Transverse colon (tissue), 4 donors: ENCODE data around the gene ZNF653. TPM values are rescaled to one million over a fixed set of nuclear protein-coding genes. Genes with fewer than 3 reads are reported as not detected.
A peak's percentile ranks its signal among the peaks of the same experiment; 100 is the strongest.
"Not testable (repeated sequence)": the region's sequence is repeated elsewhere in the genome, so short reads cannot be mapped to it uniquely, and the experiment has no call there.

ENCODE experiments used
- DNase-seq: peaks from one replicate; pipeline ENCODE4 v3.0.0-alpha.2; 2019
- H3K27ac ChIP-seq, 4 donors: fragments of 200-600 bp; sonication (generic); 2 replicates each; pipeline ENCODE4 v1.5.1; 2016 to 2018; ENCODE audit warnings: inconsistent platforms in 4 of 4
- H3K27me3 ChIP-seq: fragments of 200-600 bp; sonication (generic); 2 replicates; pipeline ENCODE4 v1.5.1; 2017; ENCODE audit warnings: inconsistent platforms
- H3K36me3 ChIP-seq, 4 donors: fragments of 200-600 bp; sonication (generic); 2 replicates each; pipeline ENCODE4 v1.5.1; 2017 to 2019; ENCODE audit warnings: inconsistent platforms in 4 of 4
- H3K4me1 ChIP-seq, 4 donors: fragments of 200-600 bp; sonication (generic); 2 replicates each; pipeline ENCODE4 v1.5.1; 2017 to 2020; ENCODE audit warnings: inconsistent platforms in 4 of 4
- H3K4me3 ChIP-seq, 4 donors: fragments of 200-600 bp; sonication (generic); 1 replicate in 1 of 4; 2 replicates in 3 of 4; pipeline versions ENCODE4 v1.5.1 to v1.6.1; 2017 to 2019; ENCODE audit warnings: inconsistent platforms in 4 of 4
- H3K9me3 ChIP-seq, 2 donors: fragments of 200-600 bp; sonication (generic); 2 replicates each; pipeline ENCODE4 v1.5.1; 2017 to 2019; ENCODE audit warnings: inconsistent platforms in 2 of 2
- EP300 ChIP-seq: sonication (generic); formaldehyde crosslinking; IDR thresholded peaks from one replicate; pipeline ENCODE4 v1.6.1; 2017; ENCODE audit warnings: antibody characterized with exemption, low read depth
- POLR2A ChIP-seq: fragments of 450-650 bp; IDR thresholded peaks from one replicate; pipeline ENCODE4 v1.6.1; 2016; ENCODE audit warnings: antibody characterized with exemption, mild to moderate bottlenecking, moderate library complexity
- POLR2AphosphoS5 ChIP-seq, 3 donors: sonication (generic); formaldehyde crosslinking; IDR thresholded peaks; one replicate each; pipeline ENCODE4 v1.6.1; 2016; ENCODE audit warnings: antibody characterized with exemption in 3 of 3
- WGBS, 2 donors: methylation state at CpG; one replicate each; pipeline ENCODE4 v1.1.5; 2018; ENCODE audit warnings: low coverage in 1 of 2; 5-methylcytosine and 5-hydroxymethylcytosine counted together
- in situ Hi-C, 4 donors: fragments of 200-750 bp; cut with MboI; loops; one replicate each; pipeline versions ENCODE4 v1.15.0 to v1.15.1; 2017; ENCODE audit warnings: low sequenced_read_pairs in 3 of 4, low pct_ligation_motif_present in 1 of 4, low pct_unique_long_range_greater_than_20kb in 1 of 4
- intact Hi-C: fragments of 100-400 bp; cut with DNase I; formaldehyde crosslinking; loops from one replicate; pipeline ENCODE4 v1.15.1; 2023; ENCODE audit warnings: low total_unique reads
- total RNA-seq, 4 donors: library from RNA; depleted of rRNA; stranded (reverse); fragments of >200 nt; gene quantifications; one replicate each; pipeline ENCODE4 v1.1.0, GENCODE V29; 2016
- TF ChIP-seq, protein P1 (sequence below), 5 experiments: fragments of 200-600 bp in 3 of 5; fragments of 450-650 bp in 2 of 5; sonication (generic) in 3 of 5; IDR thresholded peaks; 1 replicate in 2 of 5; 2 replicates in 3 of 5; pipeline ENCODE4 v1.5.1; 2016 to 2017; ENCODE audit warnings: antibody characterized with exemption in 5 of 5, inconsistent platforms in 3 of 5, mild to moderate bottlenecking in 2 of 5, moderate library complexity in 1 of 5

Gene ZNF653
- total RNA-seq, 4 donors from 2014 or later = 10.6 to 44.9 (median 17.4) TPM

DNA sequence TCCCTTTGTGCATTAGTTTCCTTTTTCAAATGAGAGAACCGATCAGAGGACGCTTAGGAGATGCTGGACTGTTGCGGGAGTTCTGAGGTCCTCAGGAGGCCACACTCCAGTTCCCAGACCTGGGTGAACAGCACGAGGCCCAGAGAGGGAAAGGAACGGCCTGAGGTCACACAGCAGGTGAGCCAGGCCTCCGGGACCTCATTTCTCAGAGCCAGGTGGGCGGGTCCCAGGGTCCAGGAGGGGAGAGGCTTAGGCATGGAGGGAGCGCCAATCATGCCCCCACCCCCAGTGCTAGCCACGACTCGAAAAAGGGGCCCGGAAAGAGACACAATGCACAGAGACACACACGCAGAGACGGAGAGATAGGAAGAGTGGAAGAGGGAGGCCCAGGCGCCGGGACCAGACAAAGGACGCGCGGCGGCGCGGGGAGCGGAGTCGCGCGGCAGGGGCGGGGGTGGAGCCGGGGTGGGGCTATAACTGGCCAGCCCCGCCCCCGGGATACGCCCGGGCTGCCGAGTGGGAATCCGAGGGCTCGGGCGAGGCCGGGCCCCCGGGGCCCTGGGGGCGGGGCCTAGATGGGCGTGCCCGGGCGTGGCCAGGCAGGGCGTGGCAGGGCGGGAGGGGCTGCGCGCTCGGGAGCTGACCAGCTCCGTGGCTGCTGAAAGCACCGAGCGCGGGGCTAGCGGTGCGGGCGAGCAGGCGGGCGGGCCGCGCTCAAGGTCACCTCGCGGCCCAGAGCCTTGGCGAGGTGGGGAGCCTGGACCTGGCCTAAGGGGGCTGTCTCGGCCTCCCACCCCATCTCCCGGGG, 26.3 kb downstream of the ZNF653 start:
- Histone ChIP-seq H3K27me3 (peaks cover 56% of the 10 kb centered on the region), H3K4me1 (peaks cover 7 to 32% (median 26%) of the 10 kb centered on the region in 4 donors), H3K4me3 (peak overlapping the region in 1 of 4 donors; percentile 11), H3K27ac (no peak overlapping the region), H3K36me3 (no peaks in the 10 kb centered on the region), H3K9me3 (no peaks in the 10 kb centered on the region)
- WGBS, 2 donors = 39% methylated on average over 59 of the region's 62 CpGs; no CpG with 5 or more reads in 1 of the 2 donors
- DNase-seq = peak; percentile 26
- intact Hi-C loops (loop anchor here (10.0 kb wide), 1 partner anchor 174 kb away; no protein-coding TSS in a partner anchor), in situ Hi-C loops (loop anchor here in 3 of 4 donors (10.0 to 25.0 kb wide), 3 partner anchors 92 to 194 kb away; partner anchors contain the start of genes EPOR (in 1 of the 3) and TSPAN16 (in 1 of the 3))
- TF ChIP-seq, protein P1, sequence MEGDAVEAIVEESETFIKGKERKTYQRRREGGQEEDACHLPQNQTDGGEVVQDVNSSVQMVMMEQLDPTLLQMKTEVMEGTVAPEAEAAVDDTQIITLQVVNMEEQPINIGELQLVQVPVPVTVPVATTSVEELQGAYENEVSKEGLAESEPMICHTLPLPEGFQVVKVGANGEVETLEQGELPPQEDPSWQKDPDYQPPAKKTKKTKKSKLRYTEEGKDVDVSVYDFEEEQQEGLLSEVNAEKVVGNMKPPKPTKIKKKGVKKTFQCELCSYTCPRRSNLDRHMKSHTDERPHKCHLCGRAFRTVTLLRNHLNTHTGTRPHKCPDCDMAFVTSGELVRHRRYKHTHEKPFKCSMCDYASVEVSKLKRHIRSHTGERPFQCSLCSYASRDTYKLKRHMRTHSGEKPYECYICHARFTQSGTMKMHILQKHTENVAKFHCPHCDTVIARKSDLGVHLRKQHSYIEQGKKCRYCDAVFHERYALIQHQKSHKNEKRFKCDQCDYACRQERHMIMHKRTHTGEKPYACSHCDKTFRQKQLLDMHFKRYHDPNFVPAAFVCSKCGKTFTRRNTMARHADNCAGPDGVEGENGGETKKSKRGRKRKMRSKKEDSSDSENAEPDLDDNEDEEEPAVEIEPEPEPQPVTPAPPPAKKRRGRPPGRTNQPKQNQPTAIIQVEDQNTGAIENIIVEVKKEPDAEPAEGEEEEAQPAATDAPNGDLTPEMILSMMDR (IDR thresholded peaks at IDR 0.05) = no peak
- no peak for TF ChIP-seq POLR2AphosphoS5 (IDR thresholded peaks at IDR 0.05)
- no peak for TF ChIP-seq POLR2A
- TF ChIP-seq EP300 = no peak

DNA sequence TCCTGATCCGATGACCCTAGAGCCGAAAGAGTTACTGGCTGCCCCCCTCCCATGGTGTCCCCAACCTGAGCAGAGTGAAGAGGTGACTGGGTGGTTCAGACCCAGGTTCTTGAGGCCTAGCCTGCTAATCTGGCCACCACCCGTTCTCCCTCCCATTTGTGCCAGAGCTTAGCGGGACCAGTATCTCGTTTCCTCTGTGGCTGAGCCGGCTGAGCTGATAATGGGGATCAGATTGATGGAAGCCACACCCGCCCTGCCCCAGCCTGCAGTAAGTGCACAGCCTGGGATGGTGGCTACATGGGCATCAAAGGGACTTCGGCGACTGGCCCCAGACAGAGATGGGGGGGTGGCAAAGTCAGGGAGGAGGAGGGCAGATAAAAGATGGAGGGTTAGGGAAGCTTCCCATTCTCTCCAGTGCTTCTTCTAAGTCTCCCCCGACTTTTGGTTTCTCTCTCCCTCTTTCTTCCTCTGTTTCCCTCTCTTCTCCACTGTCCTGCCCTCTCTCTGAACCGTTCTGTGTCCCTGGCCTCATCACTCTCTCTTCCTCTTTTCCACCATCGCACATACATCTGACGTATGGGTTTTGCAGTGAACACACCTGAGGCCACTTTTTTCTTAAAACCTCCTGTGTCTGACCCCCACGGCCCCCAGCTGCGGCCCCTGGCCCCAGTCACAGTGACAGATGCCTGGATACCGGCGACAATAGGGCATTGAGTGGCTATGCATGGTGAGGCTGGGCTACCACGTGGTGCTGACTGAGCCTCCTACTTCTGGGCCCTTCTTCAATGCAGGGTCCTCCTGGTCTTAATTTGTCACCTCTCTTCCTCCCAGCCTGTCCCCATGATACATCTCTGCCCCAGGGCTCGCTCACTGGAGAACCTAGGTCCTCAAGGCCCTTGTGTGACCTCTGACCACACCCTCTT, 27.2 kb downstream of the ZNF653 start:
- Histone ChIP-seq H3K27ac (no peak overlapping the region), H3K27me3 (peaks cover 49% of the 10 kb centered on the region), H3K4me1 (peaks cover 7 to 32% (median 26%) of the 10 kb centered on the region in 4 donors), H3K36me3 (no peaks in the 10 kb centered on the region), H3K4me3 (no peak overlapping the region), H3K9me3 (no peaks in the 10 kb centered on the region)
- intact Hi-C loops = loop anchor here (10.0 kb wide), 1 partner anchor 174 kb away; no protein-coding TSS in a partner anchor
- 56 to 63% methylated on average over 4 to 19 of the region's 19 CpGs for WGBS, 2 donors
- in situ Hi-C loops = loop anchor here in 3 of 4 donors (10.0 to 25.0 kb wide), 3 partner anchors 91 to 194 kb away; partner anchors contain the start of genes EPOR (in 1 of the 3) and TSPAN16 (in 1 of the 3)
- TF ChIP-seq, protein P1 (IDR thresholded peaks at IDR 0.05) = no peak
- TF ChIP-seq POLR2A = no peak
- no peak for TF ChIP-seq POLR2AphosphoS5 (IDR thresholded peaks at IDR 0.05)
- TF ChIP-seq EP300 = no peak
- DNase-seq = no peak

DNA sequence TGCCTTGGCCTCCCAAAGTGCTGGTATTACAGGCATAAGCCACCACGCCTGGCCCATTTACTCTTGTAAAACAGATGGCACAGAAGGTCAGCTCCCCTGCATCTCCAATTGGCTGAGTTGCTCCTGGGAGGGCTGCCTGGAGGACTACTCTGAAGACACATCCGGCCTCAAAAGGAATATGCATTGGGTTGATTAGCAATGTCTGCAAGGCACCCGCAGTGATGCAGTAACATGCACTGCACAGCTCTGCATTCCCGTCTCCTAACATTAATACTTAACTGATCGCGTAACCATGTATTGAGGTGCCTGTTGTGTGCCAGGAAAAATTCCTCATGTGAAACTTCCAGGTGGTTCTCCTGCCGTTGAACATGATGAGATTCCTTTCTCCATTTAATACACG, 29.8 kb downstream of the ZNF653 start:
- 79 to 89% methylated on average over 3 to 8 of the region's 8 CpGs for WGBS, 2 donors
- in situ Hi-C loops = loop anchor here in 3 of 4 donors (10.0 to 25.0 kb wide), 3 partner anchors 89 to 191 kb away; partner anchors contain the start of genes EPOR (in 1 of the 3) and TSPAN16 (in 1 of the 3)
- TF ChIP-seq, protein P1 (IDR thresholded peaks at IDR 0.05) = no peak
- TF ChIP-seq POLR2A (no peak), EP300 (no peak), POLR2AphosphoS5 (IDR thresholded peaks at IDR 0.05) (no peak)

DNA sequence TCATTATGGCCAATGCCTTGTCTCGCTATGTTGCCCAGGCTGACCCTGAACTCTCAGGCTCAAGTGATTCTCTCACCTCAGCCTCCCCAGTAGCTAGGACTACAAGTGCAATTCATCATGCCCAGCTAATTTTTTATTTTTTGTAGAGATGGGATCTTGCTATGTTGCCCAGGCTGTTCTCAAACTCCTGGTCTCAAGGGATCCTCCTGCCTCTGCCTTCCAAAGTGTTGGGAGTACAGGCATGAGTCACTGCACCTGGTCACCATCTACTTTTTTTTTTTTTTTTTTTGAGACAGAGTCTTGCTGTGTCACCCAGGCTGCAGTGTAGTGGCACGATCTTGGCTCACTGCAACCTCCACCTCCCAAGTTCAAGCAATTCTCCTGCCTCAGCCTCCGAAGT, 30.3 kb downstream of the ZNF653 start:
- 94% methylated on average over 3 of the region's 3 CpGs; no CpG with 5 or more reads in 1 of the 2 donors for WGBS, 2 donors
- not testable (repeated sequence) for H3K4me3 ChIP-seq, H3K27ac ChIP-seq, H3K9me3 ChIP-seq, H3K36me3 ChIP-seq, DNase-seq
- Histone ChIP-seq H3K27me3 (peaks cover 18% of the 10 kb centered on the region), H3K4me1 (peaks cover 0 to 12% (median 11%) of the 10 kb centered on the region in 4 donors)
- in situ Hi-C loops = loop anchor here in 3 of 4 donors (10.0 to 25.0 kb wide), 3 partner anchors 88 to 191 kb away; partner anchors contain the start of genes EPOR (in 1 of the 3) and TSPAN16 (in 1 of the 3)
- intact Hi-C loops = loop anchor here (10.0 kb wide), 1 partner anchor 171 kb away; no protein-coding TSS in a partner anchor

More for the DNA sequence above, 29.8 kb downstream of the ZNF653 start:
- intact Hi-C loops = loop anchor here (10.0 kb wide), 1 partner anchor 171 kb away; no protein-coding TSS in a partner anchor
- Histone ChIP-seq H3K4me1 (peaks cover 0 to 16% (median 14%) of the 10 kb centered on the region in 4 donors), H3K9me3 (no peaks in the 10 kb centered on the region), H3K4me3 (no peak overlapping the region), H3K36me3 (no peaks in the 10 kb centered on the region), H3K27me3 (peaks cover 23% of the 10 kb centered on the region), H3K27ac (no peak overlapping the region)
- no peak for DNase-seq
